ENCODE results near the gene ASB4.

- TF ChIP-seq, protein P1, sequence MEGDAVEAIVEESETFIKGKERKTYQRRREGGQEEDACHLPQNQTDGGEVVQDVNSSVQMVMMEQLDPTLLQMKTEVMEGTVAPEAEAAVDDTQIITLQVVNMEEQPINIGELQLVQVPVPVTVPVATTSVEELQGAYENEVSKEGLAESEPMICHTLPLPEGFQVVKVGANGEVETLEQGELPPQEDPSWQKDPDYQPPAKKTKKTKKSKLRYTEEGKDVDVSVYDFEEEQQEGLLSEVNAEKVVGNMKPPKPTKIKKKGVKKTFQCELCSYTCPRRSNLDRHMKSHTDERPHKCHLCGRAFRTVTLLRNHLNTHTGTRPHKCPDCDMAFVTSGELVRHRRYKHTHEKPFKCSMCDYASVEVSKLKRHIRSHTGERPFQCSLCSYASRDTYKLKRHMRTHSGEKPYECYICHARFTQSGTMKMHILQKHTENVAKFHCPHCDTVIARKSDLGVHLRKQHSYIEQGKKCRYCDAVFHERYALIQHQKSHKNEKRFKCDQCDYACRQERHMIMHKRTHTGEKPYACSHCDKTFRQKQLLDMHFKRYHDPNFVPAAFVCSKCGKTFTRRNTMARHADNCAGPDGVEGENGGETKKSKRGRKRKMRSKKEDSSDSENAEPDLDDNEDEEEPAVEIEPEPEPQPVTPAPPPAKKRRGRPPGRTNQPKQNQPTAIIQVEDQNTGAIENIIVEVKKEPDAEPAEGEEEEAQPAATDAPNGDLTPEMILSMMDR (conservative IDR thresholded peaks at IDR 0.05), result no peak
- TF ChIP-seq EZH2 (IDR thresholded peaks at IDR 0.05; ENCODE audit: low read depth), result no peak
Measured at GRCh38 chr7:95544171-95544570, 58.4 kb downstream of the ASB4 start.
